GM23248 (cell line): ENCODE data around the gene ARID1B.

ENCODE experiments used
- EZH2 ChIP-seq: fragments of 200-600 bp; sonication (generic); IDR thresholded peaks from 2 replicates; pipeline ENCODE4 v1.6.1; 2018; ENCODE audit warnings: antibody characterized with exemption, mild to moderate bottlenecking; ENCODE audit not compliant: insufficient read depth, poor library complexity, severe bottlenecking
- EZH2phosphoT487 ChIP-seq: fragments of 200-600 bp; sonication (generic); IDR thresholded peaks from 2 replicates; pipeline ENCODE4 v1.6.1; 2018; ENCODE audit warnings: antibody characterized with exemption, moderate library complexity, mild to moderate bottlenecking, low read depth; ENCODE audit not compliant: insufficient read depth

DNA sequence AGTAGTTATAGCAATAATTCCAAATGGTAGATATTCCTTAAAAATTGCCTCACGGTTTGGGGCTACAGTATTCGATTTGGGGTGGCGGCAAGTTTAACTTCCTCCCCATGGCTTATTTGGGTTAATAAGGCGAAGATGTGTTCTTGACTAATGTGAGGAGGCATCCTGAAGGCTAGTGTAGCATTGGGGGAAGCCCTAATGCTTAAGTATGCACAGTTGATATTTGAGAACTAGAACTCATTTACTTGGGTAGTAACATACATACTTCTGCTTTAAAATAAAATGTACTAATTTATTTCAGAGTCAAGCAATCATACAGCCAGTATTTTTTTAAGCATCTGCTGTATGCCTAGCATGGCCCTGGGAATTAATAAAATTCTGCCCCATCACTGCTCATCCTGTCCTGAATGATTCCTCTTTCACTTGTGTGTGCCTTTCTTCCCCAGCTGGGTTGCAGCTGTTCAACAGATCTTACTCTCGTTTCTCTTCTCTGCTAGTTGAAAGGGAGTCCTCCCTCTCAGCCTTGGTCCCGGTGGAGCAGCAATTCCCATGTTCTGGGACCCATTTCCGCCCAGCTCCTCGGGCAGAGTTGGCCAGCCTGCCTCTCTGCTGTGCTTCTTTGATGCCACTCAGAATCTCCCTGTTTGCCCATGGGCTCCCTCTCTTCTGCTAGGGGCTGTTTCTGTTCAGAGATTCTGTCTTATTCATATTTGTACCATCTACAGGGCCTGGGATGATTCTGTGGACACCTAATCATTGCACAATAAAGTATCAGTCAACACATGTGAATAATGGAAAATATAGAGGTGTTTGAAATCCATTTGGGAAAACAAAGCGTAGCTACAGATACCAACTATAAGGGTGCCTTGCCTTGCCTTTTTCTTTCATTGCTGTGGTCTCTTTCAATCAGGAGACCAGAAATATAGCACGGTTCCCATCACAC is 104.8 kb downstream of the ARID1B start:
- TF ChIP-seq EZH2 (no peak), EZH2phosphoT487 (no peak)
